DMS114 treated with DMSO at 0.1 percent for 48 hours (cell line): ENCODE measurements around the gene DNAJB12.
"Not testable (repeated sequence)": the region's sequence is repeated elsewhere in the genome, so short reads cannot be mapped to it uniquely, and the experiment has no call there.

Source experiments
- DNase-seq: peaks from one replicate; lab custom pipeline; 2025; ENCODE audit not compliant: unreplicated experiment; lab: John Stamatoyannopoulos, UW

The DNAJB12 gene

DNA sequence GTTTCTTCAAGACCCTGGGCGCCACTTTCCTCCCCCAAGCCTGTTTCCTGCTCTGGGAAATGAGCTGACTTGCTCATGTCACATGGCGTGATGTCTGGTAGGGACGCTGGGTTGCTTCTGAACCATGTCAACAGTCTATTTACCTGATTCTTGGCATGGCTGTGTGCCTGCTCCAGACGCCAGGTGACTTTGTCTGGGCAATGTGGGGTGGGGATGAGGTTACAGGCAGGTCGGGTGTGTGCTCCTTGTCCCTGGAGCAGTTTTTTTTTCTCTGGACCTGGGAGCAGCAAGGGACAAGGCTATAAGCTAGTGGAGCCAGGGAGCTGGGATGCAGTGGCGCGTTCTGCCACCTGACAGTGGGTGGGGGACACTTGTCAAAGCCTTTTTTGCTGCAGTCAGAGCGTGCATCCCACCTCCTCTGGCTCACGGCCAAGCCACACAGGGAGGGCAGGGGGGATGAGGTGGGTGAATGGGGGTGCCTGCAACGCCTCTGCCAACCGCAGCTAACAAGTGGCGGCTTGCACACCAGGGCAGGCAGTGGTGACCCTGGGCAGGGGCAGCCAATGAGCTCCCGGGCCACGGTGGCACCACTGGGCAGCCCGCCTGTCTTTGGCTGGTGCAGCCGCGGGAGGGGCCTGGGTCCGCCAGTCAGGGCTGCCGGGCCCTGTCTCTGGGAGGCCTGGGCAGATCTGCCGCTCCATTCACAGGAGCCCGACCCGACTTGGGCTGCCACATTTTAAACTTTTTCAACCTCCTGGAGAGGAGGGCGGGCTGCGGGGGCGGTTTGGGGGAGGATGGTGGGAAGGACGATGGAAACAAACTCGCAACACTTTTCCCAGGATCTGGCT is 22.9 kb downstream of the DNAJB12 start:
- no peak for DNase-seq

DNA sequence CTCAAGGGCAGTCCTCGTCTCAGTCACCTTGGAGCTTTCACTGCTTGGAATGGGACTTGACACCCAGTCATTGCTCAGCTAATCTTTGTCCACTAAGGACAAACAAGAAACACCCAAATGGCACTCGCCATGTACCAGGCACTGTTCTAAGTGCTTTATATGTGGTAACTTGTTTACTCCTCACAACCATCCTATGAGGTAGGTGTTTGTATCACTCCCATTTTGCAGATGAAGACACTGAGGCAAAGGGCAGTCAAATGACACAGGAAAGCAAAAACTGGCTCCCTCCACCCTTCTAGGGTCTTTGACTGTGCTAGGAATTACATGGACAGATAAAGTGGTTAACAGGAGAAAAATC is 24.7 kb downstream of the DNAJB12 start:
- no peak for DNase-seq

DNA sequence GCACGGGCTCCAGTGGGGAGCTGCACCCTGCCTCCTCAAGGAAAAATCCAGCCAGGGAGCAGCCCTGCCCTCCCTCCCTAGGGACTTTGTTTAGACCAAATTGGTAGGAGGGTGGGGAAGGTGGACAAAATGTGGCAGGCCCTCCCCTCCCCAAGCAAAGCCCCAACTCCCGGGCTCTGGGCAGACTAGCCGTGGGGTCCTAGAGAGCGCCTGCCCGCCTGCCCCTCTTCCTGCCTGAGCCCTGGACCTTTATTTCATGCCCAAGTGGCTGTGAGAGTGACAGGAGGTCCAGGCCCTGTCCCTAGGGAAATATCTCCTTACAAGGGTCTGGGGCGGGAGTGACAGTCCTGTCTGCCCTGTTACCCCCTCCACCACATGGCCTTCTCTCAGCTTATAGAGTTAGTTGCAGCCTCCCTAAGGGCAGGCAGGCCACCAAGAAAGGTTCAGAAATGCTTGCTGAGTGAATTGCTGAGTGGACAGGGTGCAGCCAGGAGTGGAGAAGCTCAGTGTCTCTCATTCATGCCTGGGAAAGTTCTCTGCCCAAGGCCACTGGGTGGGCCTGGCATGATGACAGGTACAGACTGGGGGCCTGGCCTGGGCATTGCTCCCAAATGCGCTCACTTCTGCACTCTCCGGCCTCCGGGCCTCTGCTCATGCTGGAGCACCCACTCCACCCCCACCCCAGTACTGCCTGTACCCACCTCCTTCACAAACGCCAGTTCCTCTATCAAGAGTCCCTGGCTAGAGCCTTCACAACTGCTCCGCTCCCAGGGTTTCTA is 25.2 kb downstream of the DNAJB12 start:
- DNase-seq = no peak

DNA sequence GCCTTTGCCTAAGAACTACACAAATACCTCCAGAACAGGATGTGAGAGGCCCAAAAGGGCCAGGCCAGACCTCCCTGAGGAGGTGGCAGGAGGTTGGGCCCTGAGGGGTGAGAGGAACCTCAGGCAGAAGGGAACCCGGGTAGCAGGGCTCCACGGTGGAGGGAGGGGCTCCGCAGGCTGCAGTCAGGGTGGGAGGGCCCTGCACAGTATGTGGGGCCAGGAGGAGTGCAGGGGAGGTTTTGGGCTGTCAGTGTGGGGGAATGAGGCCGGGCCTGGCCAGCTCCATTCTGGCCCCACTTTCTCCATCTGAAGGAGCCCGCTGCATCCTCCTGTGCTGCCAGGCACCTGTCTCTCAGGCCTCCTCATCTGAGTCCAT is 25.9 kb downstream of the DNAJB12 start:
- DNase-seq = no peak

DNA sequence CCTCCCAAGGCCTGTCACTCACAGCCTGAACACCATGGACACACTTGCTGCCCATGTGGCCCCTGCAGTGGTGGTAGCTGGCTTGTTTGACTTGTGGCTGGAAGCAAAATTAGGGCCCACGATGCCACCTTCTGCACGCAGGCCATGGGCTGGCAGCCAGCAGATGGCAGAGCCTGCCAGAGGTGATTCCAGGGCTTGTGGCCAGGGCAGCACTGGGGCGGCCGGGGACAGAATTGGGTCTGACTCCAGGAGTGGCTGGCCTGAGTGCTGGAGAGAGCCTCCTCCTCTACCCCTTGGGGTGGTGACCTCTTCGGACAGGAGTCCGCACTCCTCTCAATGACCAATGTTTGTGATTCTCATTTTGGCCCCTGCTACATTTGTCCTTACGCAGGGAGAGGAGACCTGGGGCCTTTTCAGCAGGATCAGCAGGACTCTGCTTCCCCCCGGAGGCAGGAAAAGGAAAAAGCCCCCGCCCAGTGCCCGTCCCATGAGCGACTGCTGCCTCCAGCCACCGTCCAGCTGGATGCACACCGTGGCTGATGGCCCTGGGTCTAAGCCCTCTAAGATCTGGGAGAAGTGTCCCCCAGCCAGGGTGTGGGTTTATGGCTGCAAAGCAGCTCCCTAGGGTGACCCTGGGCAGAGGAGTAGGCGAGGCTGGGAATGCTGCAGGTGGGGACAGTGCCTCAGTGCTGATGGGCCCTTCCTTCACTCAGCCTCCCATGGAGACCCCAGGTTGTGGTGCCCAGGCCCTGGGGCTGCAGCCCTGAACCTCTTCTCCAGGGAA is 26.5 kb downstream of the DNAJB12 start:
- peak; percentile 64 for DNase-seq

DNA sequence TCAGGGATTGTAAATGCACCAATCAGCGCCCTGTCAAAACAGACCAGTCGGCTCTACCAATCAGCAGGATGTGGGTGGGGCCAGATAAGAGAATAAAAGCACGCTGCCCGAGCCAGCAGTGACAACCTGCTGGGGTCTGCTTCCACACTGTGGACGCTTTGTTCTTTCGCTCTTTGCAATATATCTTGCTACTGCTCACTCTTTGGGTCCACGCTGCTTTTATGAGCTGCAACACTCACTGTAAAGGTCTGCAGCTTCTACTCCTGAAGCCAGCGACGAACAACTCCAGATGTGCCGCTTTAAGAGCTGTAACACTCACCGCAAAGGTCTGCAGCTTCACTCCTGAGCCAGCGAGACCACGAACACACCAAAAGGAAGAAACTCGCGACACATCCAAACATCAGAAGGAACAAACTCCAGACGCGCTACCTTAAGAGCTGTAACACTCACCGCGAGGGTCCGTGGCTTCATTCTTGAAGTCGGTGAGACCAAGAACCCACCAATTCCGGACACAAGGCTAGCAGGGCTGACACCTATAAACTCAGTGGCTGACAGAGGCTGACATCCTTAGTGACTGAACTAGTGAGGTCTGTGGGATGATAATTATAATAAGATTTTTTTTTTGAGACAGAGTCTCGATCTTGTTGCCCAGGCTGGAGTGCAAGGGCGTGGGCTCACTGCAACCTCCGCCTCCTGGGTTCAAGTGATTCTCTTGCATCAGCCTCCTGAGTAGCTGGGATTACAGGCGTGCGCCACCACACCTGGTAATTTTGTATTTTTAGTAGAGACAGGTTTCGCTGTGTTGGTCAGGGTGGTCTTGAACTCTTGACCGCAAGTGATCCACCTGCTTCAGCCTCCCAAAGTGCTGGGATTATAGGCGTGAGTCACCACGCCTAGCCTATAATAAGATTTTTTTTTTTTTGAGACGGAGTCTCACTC is 27.8 kb downstream of the DNAJB12 start:
- DNase-seq = not testable (repeated sequence)

DNA sequence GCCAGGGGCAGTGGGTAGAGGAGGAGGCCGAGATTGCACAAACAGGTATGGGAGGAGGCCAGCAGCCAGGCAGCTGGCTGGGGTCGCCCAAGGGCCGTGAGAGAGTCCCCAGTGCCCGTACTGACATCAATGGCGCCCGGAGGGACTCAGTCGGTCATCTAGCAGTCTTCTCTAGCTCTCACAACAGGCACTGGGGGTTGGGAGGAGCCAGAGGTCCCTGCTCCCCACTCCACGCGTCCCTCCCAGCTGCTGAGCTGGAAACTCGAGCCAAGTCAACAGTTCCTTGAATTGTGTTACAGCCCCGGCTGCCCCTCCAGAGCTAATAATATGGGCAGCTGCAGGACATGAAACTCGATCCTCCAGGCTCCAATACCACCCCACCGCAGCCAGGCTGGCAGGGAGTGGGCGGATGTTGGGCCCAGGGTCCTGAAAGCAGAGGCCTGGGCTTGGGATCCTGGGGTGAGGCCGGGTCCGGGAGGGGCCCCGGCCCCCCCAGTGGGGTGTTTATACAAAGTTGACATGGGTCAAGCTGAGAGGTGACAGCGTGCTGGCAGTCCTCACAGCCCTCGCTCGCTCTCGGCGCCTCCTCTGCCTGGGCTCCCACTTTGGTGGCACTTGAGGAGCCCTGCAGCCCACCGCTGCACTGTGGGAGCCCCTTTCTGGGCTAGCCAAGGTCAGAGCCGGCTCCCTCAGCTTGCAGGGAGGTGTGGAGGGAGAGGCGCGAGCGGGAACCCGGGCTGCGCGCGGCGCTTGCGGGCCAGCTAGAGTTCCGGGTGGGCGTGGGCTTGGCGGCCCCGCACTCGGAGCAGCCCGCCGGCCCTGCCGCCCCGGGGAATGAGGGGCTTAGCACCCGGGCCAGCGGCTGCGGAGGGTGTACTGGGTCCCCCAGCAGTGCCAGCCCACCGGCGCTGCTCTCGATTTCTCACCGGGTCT is 29.2 kb downstream of the DNAJB12 start:
- DNase-seq = not testable (repeated sequence)

DNA sequence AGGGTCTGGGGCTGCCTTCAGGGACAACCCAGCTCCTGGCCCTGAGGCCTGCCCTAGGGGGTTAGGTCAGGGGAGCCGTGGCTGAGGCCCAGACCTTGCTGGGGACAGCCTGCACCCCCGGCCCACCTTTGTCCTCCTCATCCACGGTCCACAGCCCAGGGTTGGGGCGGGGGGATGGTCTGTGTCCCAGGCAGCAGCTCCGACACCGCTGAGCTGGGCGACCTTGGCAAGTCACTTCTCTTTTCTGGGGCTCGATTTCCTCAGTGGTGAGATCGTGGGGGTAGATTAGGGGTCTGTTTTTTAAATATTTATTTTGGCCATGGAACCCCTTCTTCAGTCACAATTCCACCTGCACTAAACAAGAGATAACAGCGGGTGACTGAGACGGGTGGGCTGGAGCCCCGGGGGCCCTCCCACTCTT is 30.9 kb downstream of the DNAJB12 start:
- no peak for DNase-seq

DNA sequence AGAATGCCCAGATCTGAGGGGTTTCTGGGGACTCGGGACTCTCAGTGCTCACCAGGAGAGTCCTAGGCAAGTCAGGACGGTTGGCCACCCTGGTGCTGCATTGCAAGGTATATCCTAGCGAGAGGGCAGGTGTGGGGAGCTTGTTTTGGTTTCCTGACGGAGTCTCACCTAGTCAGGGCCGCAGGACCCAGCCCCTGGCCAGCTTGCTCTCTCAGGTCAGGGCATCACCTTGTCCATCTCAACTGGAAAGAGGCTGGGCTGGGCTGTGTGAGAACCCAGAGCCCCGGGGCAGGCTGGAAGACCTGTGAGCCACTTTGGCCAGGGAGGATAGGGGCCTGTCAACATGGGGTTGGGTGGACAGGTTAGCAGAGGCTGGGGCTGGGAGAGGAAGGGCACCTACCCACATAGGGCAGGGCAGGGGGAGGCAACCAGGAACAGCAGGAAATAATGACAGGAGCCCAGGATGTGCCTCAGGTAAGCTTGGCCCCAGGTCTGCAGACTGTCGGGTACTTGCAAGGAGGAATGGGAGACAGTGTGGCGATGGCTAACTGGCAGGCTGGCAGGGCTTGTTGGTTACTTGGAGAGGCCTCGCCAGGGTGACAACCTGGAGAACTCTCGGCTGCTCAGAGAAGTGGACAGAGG is 31.5 kb downstream of the DNAJB12 start:
- DNase-seq = no peak

DNA sequence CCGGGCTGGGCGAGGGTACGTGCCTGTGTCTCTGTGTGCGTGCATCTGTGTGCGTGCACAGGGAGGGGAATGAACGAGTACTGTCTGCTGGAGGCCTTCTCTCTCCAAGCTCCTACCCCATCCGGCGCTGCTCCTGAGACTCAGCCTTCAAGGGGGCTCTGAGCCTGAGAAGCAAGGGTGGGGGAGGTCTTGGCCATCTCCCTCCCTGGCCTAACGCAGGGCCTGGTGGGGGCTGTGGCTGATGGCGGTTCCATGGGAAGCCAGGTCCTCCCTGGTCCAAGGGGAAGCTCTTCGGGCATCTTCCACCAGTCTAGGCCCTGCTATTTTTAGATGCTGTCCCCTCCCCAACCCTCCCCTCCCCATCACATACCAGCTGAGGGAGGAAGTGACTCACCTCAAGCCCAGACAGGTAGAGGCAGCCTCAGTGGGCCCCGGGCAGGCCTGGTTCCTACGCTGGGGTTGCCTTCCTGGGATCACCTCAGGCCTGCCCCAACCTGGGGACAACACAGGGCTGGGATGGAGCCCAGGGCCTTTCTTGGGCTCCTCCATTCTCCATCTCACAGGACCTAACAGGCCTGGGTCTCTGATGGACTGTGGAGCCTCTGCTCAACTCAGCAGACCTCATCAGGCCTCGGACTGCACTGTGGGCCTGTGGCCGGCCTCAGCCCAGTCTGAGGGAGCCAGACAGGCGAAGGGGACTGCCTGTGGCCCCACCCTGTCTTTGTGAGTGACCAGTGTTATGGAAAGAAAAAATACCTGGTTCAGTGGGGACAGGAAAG is 32.2 kb downstream of the DNAJB12 start:
- no peak for DNase-seq

DNA sequence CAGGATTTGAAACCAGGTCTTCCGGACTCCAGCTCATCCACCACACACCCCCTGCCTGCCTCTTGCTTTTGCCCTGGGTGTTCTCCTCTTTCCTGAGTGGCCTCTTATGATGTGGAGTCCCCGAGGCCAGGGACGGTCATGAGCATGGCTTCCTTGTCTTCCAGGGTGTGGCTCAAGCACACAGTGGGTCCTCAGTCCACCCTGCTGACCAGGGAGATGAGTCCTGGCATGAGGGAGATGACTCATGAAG is 32.8 kb downstream of the DNAJB12 start:
- DNase-seq = no peak

DNA sequence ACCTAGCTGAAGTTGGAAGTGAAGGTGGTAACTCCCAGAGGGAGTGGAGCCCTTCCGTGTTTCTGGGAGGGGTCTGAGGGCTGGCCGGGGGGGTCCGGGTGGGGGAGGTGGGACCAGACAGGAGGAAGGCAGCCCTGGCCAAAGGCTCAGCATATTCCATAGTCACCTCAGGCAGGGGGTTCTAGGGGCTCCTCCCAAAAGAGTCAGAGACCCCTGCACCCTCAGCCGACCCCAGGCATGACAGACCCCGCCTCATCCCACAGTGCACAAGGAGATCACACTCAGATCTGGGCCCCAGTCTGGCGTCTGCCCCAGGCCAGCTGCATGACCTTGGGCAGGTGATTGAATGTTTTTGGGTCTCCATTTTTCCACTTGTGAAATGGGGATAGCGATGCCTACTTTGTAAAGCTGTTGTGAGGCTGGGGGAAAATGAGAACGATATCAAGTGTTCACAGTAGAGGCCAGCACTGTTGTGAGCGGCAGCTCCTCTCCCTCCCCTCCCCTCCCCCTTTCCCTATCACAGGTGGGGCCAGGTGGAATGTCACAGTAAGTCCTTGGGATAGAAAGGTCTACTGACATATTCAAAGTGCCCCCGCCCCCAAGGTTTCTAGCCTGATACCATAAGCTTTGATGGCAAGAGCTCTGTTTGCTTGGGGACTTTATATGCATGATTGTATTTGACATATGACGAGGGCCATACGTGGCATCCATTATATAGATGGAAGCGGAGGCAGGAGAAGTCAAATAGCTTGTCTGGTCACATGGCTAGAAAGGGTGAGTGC is 33.3 kb downstream of the DNAJB12 start:
- no peak for DNase-seq

DNA sequence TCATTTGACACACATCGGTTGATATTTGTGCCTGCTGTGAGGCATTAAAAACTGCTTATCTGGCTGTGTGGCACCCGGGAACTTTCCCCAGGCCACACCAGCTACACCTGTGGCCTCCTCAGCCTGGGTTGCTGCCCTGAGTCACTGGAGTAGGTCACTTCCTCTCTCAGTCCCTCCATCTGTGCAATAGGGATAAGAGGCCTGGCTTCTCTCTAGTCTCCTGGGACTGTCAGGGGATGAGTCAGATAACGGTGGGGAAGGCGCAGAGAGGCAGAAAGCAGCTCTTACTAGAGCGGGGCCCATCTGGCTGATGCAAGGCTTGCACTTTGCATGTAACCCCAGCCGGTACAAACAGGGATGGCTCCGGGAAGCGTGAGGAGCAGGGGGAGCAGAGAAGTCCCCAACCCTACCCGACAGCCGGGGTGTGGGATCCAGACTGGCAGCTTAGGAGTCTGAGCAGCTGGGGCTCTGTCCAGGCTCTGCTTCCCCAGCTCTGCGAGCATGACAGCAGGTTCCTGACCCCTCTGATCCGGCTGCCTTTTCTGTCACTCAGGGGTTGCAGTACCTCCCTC is 34.0 kb downstream of the DNAJB12 start:
- no peak for DNase-seq

DNA sequence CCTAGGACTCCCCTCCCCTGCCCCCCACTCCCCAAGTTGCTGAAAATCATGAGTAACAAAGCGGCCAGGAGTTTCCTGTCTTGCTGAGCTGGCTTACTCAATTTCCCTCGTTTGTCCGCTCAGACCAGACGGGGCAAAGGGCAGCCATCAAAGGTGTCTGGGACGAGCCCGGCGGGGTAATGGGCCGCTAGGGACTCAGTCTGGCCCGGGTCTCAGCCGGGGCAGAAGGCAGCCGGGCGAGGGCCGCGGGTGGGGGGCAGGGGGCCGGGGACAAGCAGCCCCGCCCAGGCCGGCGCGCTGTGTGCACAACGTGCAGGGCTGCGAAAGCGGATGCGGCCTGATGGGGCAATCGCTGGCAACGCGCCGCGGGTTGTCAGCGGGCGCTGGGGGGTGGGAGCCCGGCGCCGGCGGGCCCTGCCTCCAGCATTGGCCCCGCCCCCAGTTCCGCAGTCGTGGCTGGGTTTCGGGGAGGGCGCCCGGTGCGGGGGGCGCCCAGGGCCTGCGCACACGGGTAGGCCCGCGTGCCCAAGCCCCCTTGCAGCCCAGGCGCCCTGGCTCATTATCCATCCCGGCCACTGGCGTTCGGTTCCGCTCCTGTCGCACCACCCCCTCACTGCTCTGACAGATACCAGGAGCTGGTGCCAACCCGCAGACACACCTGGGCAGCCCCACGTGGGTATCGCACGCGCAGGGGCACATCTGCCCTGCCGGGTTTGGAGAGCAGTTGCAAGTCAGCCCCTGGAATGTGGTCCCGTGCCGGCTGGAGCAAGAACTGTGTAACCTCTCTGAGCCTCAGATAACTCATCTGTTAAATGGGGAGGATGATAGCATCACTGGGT is 35.1 kb downstream of the DNAJB12 start:
- DNase-seq = peak; percentile 46

DNA sequence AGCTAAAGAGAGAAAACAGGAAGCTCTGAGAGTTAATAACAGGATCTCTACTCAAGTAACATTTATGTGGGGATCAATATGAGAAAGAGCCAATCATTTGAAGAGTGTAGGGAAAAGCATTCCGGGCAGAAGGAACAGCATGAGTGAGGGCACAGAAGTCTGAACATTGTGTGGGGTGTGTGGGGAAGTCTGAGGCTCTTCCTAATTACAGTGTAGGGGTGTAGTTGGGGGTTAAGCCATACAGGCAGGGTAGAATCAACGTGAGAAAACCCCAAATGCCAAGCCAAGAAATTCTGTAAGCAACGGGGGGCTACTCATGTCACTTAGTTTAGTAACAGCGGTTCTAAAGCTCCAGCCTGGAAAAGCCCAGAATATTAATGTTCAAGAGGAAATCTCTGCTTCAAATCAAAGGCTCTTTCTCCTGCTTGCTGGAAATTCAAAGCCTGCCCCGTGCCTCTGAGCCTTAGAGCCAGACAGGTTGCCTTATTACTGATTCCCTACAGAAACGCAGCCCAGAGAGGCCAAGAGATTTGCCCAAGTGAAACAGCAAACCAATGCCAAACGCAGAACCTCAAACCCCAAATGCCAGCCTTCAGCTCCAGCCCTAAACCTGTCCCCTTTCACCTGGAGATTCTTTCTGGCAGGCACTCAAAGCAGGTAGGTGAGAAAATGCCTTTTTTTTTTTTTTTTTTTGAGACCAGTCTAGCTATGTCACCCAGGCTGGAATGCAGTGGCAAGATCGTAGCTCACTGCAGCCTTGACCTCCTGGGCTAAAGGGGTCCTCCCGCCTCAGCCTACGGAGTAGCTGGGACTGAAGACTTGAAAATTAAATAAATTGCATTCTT is 36.1 kb downstream of the DNAJB12 start:
- no peak for DNase-seq
